ENCODE results near the gene TNK1.

DNA sequence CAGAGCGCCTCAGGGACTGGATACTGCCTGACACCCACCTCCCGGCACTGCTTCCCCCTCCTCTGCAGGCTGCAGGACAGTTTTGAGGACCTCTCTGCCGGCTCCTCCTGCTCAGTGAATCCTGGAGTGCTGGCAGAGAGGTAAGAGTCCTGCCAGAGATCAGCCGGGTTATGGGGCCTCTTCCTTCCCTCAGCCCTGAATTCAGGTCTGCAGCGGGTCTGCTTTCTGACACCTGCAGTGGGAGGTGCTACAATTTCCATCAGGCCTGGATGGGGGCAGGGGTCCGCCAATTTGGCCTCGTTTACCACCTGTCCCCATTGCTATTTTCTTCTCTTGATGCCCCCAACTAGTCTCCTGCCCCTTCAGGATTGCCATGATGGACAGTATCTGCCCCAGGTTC, 48.8 kb upstream of the TNK1 start:
- TF ChIP-seq GATA2 (IDR thresholded peaks at IDR 0.05; ENCODE audit: low read depth, low read length) (no peak), GATA3 (IDR thresholded peaks at IDR 0.05; ENCODE audit: low read depth, low read length) (no peak)

All from SH-SY5Y (cell line).